Neutrophil (primary cell): Measurements from ENCODE around the gene VWA3A.

Experiments
- H3K27ac ChIP-seq: fragments of 200-600 bp; sonication (generic); 2 replicates; pipeline ENCODE4 v1.5.1; 2016; ENCODE audit warnings: mild to moderate bottlenecking, moderate library complexity
- H3K27me3 ChIP-seq: fragments of 200-600 bp; sonication (generic); 2 replicates; pipeline ENCODE4 v1.6.0; 2016; ENCODE audit warnings: mild to moderate bottlenecking
- H3K36me3 ChIP-seq: fragments of 200-600 bp; sonication (generic); 2 replicates; pipeline ENCODE4 v1.5.1; 2017
- H3K4me1 ChIP-seq, 2 experiments: fragments of 200-600 bp in 1 of 2; sonication (generic) in 1 of 2; 1 replicate in 1 of 2; 2 replicates in 1 of 2; pipeline versions ENCODE4 v1.5.1 to v1.6.1; 2013 to 2016; ENCODE audit warnings: low read depth in 1 of 2, low read length in 1 of 2, mild to moderate bottlenecking in 1 of 2, moderate library complexity in 1 of 2; ENCODE audit not compliant: control insufficient read depth in 1 of 2, insufficient read depth in 1 of 2
- H3K4me3 ChIP-seq, 2 experiments: fragments of 200-600 bp in 1 of 2; sonication (generic) in 1 of 2; 1 replicate in 1 of 2; 2 replicates in 1 of 2; pipeline ENCODE4 v1.5.1; 2013 to 2016; ENCODE audit warnings: low read depth in 1 of 2, low read length in 1 of 2, mild to moderate bottlenecking in 1 of 2, moderate library complexity in 1 of 2
- H3K9me3 ChIP-seq: fragments of 200-600 bp; sonication (generic); 2 replicates; pipeline ENCODE4 v1.5.1; 2016
- TF ChIP-seq, protein P1 (sequence below): fragments of 200-600 bp; sonication (generic); IDR thresholded peaks from 2 replicates; pipeline ENCODE4 v1.5.1; 2016; ENCODE audit warnings: antibody characterized with exemption

Gene VWA3A

DNA sequence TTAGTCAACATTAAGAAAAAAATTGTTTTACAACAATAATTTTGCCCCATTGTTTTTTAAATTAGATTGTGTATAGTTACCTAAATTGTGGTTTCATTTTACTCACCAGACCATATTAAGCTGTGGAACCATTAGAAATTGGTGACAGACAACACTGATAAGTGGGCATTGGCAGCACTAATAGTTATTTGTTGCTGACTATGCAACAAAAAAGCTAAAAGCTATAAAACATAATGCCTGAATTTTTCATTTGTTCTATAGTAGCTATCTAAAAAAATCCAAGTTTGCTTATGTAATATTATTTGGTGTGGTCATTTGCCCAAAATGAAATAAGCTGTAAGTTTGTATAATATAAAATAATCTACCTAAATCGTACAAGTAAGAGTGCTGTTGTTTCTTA is 13.7 kb upstream of the VWA3A start:
- H3K36me3 ChIP-seq, result peaks cover 7% of the 10 kb centered on the region
- no peaks in the 10 kb centered on the region for H3K9me3 ChIP-seq
- no peaks in the 10 kb centered on the region for H3K4me1 ChIP-seq
- no peaks in the 10 kb centered on the region for H3K27me3 ChIP-seq
- TF ChIP-seq, protein P1, sequence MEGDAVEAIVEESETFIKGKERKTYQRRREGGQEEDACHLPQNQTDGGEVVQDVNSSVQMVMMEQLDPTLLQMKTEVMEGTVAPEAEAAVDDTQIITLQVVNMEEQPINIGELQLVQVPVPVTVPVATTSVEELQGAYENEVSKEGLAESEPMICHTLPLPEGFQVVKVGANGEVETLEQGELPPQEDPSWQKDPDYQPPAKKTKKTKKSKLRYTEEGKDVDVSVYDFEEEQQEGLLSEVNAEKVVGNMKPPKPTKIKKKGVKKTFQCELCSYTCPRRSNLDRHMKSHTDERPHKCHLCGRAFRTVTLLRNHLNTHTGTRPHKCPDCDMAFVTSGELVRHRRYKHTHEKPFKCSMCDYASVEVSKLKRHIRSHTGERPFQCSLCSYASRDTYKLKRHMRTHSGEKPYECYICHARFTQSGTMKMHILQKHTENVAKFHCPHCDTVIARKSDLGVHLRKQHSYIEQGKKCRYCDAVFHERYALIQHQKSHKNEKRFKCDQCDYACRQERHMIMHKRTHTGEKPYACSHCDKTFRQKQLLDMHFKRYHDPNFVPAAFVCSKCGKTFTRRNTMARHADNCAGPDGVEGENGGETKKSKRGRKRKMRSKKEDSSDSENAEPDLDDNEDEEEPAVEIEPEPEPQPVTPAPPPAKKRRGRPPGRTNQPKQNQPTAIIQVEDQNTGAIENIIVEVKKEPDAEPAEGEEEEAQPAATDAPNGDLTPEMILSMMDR, result no peak
- no peak overlapping the region for H3K27ac ChIP-seq
- no peak overlapping the region for H3K4me3 ChIP-seq

DNA sequence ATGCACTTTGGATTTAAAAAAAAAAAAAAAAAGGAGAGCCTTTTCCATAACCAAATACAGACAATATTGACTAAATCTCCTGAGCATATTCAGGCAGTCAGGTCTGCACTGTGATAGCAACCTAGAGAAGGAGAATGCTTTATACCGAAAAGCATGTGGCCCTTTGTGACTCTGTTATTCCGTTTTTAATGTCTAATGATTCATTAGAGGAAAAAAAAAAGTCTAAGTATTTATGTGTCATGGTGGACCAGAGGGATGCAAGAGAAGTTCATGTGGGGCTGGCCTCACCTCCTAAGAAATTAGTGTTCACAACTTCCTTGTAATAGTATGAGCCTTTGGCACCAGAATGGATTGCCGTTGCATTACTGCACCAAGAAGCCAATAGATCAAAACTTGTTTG is 11.3 kb upstream of the VWA3A start:
- Histone ChIP-seq H3K27me3 (no peaks in the 10 kb centered on the region), H3K4me1 (no peaks in the 10 kb centered on the region), H3K4me3 (no peak overlapping the region), H3K9me3 (no peaks in the 10 kb centered on the region), H3K27ac (no peak overlapping the region), H3K36me3 (no peaks in the 10 kb centered on the region)
- TF ChIP-seq, protein P1, result no peak

DNA sequence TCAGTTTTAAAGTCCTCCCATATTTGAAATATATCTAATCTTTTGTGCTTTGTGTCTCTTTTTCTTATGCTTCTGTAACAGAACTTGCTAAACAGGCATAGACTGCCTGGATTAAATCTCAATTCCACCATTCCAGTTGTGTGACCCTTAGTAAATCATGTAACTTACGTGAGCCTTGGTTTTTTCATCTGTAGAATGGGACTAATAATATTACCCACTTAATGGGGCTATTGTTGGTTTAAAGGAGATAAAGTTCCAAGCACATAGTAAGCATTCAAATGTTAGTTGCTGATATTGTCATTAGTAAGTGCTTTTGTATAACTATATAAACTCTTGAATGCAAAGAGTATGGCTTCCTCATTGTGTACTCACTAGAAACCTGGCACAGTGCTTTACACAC is 5.9 kb upstream of the VWA3A start:
- Histone ChIP-seq H3K4me3 (no peak overlapping the region), H3K27ac (no peak overlapping the region), H3K36me3 (no peaks in the 10 kb centered on the region), H3K9me3 (no peaks in the 10 kb centered on the region), H3K27me3 (no peaks in the 10 kb centered on the region), H3K4me1 (no peaks in the 10 kb centered on the region)
- TF ChIP-seq, protein P1, result no peak

GRCh38 chr16:22088642-22089041 is 3.7 kb upstream of the VWA3A start:
- H3K27me3 ChIP-seq, result no peaks in the 10 kb centered on the region
- H3K36me3 ChIP-seq, result no peaks in the 10 kb centered on the region
- no peaks in the 10 kb centered on the region for H3K4me1 ChIP-seq
- no peaks in the 10 kb centered on the region for H3K9me3 ChIP-seq
- H3K27ac ChIP-seq, result no peak overlapping the region
- H3K4me3 ChIP-seq, result no peak overlapping the region
- TF ChIP-seq, protein P1, result no peak

- Histone ChIP-seq H3K27ac (no peak overlapping the region), H3K27me3 (no peaks in the 10 kb centered on the region), H3K4me3 (no peak overlapping the region), H3K4me1 (no peaks in the 10 kb centered on the region), H3K9me3 (no peaks in the 10 kb centered on the region), H3K36me3 (no peaks in the 10 kb centered on the region)
- TF ChIP-seq, protein P1, result no peak
These were observed 2.4 kb upstream of the VWA3A start for GRCh38 chr16:22089910-22090309.

DNA sequence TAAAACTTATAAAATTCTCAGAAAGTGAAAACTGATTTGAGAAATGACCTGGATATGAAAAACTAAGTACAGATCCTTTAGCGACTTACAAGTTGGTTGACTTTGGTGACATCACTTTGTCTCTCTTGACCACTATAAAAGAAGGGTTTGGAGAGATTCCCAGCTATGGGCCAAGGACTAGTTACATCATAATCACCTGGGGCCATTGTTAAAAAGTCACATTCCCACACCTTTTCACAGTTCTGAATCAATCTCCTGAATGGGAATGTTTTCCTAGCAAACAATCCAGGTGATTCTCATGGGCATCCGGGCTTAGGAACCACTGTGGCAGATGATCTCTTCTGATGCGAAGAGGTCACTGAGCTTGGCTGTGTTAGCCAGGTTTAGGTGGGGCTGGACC is 620 bp upstream of the VWA3A start:
- Histone ChIP-seq H3K27me3 (no peaks in the 10 kb centered on the region), H3K27ac (no peak overlapping the region), H3K4me1 (no peaks in the 10 kb centered on the region), H3K36me3 (no peaks in the 10 kb centered on the region), H3K9me3 (no peaks in the 10 kb centered on the region), H3K4me3 (no peak overlapping the region)
- TF ChIP-seq, protein P1, result no peak
